Stimulated activated CD4-positive, alpha-beta T cell treated with anti-CD3 and anti-CD28 coated beads, Interleukin-1b, Interleukin-23, amount 100 ng/mL, for 24 hours (primary cell): ENCODE data around the gene LTN1.
"Not testable (repeated sequence)": the region's sequence is repeated elsewhere in the genome, so short reads cannot be mapped to it uniquely, and the experiment has no call there.

ENCODE experiments used
- DNase-seq, 4 experiments: peaks; one replicate each; pipeline ENCODE4 v3.0.0-alpha.2; 2020; ENCODE audit warnings: low read depth in 4 of 4, low spot score in 1 of 4

LTN1 gene

DNA sequence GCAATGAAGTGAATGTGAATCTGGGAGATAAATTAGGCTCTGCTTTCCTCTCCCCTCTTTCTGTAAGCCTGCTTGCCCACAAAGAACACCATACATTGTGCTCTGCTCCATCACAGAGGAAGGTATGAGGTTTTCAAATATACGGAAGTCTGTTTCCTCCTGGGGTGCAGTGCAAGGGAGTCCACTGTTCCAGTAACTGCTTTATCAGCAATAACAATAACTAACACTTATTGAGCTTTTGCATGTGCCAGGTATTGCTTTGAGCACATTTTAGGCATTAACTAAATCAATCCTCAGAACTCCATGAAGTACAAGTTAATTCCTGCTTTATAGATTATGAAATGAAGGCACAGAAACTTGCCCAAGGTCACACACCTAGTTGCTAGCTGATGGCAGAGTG lies 10.0 kb downstream of the LTN1 start:
- no peak for DNase-seq

DNA sequence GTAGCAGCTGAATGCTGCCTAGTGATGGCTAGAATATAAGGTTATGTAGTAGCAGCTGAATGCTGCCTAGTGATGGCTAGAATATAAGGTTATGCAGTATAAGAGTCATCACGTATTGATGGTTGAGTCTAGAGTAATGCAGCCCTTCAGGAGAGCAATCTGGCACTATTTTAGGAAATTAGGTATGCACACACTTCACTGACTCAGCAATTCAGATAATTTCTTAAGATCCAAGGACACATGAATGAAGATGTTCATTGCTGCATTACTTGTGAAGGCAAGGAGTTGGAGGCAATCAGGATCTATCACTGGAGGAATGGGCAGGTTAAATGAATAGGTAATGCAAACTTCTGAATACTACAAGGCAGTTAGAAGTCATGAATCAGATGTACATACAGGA lies 13.6 kb downstream of the LTN1 start:
- DNase-seq, result no peak

DNA sequence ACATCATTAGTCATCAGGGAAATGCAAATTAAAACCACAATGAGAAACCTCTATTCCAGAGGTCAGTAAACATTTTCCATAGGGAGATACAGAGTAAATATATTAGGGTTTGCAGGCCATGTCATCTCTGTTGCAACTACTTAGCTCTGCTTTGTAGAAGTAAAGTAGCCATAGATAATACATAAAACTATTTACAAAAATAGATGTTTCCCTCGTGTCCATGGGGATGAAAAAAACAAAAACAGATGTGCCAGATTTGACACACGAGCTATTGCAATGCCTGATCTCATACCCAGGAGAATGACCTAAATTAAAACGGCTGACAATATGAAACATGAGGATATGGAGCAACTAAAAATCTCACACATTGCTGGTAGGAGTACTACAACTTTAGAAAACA lies 17.3 kb downstream of the LTN1 start:
- no peak for DNase-seq

DNA sequence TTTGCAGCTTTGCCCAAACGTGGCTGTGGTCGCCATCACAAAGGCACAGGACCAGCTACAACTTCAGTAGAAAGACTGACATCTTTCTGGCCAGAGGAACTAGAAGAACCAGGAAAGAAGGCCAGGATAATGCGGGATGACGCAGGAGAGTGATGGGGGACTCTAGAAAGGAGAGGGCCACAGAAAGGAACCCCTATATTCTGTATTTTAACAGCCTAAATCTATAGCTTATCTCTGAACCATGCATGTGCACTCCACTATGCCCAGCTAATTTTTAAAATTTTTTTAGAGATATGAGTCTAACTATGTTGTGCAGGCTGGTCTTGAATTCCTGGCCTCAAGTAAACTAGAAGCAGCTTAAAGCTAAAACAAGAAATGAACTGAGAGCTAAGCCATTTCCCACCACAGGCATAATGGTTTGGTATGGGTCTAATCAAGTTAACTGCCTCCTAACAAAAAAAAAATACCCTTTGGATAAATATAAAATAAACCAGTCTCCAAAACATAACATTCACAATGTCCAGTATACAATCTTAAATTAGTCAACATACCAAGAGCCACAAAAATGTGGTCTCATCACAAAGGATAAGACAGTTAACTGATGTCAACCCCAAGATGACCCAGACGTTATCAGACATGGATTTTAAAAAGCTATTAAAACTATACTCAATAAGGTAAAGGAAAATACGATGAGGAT lies 18.0 kb downstream of the LTN1 start:
- DNase-seq, result no peak

DNA sequence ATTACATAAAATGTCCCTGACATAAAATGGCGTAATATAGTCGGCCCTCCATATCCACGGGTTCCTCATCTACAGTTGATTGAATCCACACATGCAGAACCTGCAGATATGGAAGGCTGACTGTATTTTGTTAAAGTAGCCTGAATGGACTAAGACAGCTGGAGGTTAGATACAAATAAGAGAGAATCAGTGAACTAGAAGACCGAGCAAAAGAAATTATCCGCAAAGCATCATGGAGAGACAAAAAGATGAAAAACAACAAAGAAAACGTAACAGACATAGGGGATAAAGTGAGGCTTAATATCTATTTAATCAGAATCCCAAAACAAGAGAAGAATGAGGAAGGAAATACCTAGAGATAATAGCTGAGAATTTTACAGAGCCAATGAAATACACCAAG lies 20.3 kb downstream of the LTN1 start:
- no peak for DNase-seq

DNA sequence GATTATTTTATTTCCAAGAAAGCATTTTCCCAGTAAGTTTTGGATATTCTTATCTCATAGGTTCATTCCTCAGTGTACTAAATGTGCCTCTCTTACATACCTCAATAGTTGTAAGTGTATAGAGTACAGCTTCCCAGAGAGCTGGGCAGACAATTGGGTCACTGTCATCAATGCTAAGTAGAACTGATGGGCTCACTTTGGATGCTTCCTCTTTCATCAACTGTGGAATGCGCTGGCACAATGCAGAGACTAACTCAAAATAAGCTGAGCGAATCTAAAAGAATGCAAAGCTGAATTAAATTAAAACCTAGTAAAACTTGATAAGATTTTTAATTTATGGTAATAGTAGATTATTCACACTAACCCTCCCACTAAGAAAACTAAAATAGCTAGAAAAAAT lies 21.5 kb downstream of the LTN1 start:
- no peak for DNase-seq

DNA sequence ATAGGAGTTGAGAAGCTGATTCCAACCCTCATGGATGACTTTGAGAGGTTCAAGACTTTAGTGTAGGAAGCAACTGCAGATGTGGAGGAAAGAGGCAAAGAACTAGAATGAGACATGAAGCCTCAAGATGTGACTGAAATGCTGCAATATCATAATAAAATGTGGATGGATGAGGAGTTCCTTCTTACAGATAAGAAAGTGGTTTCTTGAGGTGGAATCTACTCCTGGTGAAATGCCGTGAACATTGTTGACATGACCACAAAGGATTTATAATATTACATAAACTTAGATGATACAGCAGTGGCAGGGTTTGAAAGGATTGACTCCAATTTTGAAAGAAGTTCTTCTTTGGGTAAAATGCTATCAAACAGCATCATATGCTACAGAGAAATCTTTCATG lies 28.8 kb downstream of the LTN1 start:
- DNase-seq, result no peak

DNA sequence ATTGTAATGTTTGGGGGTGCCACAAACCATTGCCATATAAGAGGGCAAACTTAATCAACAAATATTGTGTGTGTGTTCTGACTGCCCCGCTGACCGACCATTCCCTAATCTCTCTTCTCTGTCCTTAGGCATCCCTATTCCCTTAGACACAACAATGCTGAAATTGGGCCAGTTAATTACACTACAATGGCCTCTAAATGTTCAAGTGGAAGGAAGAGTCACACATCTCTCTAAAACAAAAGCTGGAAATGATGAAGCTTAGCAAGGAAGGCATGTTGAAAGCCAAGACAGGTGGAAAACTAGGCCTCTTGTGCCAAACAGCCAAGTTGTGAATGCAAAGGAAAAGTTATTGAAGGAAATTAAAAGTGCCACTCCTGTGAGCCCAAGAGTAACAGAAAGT lies 30.2 kb downstream of the LTN1 start:
- DNase-seq, result no peak

DNA sequence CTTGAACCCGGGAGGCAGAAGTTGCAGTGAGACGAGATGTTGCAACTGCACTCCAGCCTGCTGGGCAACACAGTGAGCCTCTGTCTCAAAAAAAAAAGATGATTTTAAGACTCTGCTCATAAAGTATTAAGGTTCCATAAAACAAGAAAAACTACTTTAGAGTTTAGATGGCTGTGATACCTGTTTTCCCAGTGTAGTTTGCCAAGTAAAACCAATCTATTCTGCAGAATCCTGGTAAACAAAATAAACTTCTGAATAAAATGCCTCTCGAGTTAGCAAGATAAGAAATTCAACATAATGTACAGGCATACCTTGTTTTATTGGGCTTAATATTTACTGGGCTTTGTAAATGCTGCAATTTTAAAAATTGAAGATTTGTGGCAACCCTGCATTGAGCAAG lies 30.8 kb downstream of the LTN1 start:
- DNase-seq, result no peak

DNA sequence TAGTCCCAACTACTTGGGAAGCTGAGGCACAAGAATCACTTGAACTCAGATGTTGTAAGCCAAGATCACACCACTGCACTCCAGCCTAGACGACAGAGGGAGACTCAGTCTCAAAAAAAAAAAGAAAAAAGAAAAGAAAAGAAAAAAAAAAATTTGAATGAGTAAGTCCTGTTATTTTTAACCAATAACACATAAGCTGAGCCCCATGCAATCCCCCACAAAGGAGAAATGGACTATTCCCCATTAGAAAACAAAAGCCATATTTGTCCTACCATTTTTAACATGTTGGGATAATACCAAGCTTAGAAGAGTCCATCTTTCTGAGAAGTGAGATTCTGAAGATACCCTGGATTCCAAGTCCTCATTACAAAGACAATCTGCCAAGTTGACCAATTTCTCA lies 32.4 kb downstream of the LTN1 start:
- no peak for DNase-seq

DNA sequence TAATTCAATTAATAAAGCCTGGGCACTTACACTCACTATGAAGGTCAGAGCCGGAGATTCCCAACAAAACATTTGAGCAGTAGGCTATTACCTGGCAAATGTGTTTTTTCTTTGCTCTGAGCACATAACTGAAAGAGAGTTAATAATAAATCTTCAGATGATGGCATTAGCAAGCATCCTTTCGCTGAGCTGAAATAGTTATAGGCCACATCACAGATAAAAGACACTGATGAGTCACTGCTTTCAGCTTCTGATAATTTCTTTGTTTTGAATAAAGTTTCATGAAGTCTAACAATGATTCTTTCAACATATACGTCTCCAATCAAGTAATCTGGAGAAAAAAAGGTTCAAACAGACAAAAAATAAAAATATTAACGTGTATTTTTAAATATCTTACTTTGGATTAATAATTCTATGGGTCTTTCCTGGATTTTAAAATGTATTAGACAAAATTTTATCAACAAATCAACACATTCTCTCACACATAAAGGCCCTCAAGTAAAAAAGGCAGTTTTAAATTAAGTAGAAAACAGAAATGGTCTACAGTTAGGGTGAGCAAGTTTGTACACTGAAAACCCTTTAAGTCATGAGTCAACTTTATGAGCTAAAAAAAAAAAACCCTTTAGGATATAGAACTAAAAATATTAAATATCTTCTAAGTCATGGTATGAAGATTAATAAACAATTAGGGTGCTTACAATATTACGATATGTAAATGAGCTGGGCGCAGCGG lies 33.1 kb downstream of the LTN1 start:
- DNase-seq, result no peak

DNA sequence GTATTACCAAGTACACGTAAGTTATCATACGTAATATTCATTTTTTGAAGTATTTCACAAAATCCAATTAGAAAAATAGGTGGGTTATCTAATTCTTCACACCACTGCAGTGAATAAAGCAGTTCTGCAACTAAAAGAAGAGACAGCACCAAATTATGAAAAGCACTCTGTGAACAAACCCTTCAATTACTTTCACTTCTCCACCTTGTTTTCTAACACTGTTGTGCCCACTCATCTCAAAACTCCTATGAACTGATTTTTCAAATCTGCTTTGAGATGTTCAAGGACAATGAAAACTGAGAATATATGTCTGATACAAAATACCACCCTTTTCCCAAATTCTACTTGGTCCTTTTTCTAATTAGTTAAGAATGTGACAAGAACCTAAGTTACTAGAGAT lies 39.4 kb downstream of the LTN1 start:
- no peak for DNase-seq

DNA sequence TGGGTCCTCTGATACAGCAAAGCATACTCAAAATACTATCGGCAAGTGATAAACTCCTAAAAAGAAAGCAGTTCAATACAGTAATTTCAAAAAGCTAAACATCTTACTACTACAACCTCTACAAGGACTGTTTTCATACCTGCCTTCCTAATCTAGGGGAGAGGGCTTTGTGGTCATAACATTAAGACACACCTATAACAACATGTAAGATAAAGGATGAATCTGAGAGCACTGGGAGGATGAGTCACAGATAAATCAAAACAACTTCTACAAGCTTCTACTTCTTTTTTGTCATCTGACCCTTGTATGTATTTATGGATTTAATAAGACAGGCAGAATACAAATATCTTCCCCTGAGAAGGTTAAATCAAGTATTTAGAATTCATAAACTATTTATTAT lies 40.0 kb downstream of the LTN1 start:
- DNase-seq, result no peak

DNA sequence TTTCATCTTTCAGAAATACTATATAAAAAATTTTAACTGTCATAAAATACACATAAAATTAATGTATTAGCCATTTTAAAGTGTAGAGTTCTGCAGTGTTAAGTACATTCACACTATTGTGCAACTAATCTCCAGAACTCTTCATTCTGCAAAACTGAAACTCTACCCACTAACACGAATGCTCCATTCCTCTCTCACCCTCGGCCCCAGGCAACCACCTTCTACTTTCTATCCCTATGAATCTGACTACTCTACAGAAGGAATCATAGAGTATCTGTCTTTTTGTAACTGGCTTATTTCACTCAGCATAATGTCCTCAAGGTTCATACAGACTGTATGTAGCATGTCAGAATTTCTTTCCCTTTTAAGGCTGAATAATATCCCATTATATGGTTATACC lies 43.4 kb downstream of the LTN1 start:
- DNase-seq, result no peak

DNA sequence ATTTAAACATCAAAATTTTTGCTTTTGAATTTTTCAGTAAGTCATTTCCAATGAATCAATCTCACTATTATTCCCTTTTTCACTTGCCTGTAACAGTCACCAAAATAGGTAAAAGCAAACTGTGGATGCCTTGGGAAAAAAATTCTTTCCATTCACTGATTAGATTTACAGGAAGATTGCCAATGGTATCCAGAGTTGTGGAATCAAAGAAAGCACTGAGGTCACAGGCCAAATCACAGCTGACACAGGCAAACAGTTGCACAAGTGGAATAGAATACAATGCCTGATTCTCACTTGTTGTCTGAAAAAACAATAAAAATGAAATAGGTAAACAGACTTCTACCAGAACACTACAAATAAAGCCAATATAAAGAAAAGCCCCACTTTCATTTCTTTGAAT lies 48.4 kb downstream of the LTN1 start:
- DNase-seq, result no peak

DNA sequence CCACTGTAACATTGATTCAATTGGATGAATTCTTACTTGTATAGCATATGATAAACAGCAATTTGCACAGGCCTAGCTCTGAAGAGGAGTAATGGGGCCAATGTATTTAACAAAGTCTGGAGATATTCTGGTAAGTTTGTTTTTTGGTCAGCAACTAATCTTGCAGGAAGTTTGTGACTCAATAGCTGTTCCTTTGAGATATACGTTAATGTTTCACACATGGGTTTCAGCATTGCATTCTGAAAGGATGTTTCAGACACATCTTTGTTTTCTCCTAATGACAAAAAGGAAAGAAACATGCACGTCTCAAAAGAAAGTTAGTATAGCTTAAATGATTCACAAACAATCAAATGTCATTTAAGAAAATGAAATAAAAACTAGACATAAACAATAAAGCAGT lies 49.0 kb downstream of the LTN1 start:
- no peak for DNase-seq

DNA sequence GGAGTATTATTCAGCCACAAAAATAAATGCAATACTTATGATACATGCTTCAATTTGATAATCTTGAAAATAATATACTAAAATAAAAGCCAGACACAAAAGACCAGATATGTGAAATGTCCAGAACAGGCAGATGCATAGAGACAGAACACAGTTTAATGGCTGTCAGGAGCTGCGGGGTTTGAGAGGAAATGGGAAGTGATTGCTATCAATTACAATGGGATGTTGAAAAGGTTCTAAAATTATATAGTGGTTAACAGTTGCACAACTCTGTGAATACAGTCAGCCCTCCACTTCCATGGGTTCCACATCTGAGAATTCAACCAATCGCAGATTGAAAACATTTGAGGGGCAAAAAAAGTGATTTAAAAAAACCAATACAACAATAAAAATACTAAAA lies 54.0 kb downstream of the LTN1 start:
- no peak for DNase-seq

DNA sequence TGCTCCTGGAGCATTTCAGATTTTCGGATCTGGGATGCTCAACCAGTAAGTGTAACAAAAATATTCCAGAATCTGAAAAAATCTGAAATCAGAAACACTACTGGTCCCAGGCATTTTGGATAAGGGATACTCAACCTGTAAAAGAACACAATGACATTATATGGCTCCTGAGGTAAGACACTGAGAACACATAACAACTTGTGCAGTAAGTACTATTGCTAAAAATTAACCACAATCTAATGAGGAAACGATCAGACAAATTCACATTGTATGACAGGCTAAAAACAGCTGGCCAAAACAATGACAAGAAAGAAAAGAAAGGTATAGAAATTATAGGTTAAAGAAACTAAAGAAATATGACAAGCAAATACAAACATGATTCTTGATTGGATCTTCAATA lies 54.9 kb downstream of the LTN1 start:
- no peak for DNase-seq

DNA sequence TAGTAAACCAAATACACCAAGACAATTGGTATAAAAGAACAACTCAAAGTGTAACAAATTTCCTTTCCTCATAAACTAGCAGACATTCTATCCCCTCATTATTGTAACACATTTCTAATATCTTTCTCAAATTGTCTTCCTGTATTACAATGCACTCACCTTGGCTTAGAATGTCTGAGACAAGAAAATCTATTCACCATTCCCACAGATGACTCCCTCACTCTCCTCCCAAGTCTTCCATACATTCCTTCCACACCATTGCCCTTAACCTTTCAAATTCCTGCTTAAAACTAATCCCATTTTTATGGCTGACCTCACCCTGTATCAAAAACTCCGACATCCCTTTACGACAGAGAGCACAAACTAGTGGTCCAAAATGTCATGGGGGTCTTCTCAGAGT lies 56.0 kb downstream of the LTN1 start:
- DNase-seq, result no peak

DNA sequence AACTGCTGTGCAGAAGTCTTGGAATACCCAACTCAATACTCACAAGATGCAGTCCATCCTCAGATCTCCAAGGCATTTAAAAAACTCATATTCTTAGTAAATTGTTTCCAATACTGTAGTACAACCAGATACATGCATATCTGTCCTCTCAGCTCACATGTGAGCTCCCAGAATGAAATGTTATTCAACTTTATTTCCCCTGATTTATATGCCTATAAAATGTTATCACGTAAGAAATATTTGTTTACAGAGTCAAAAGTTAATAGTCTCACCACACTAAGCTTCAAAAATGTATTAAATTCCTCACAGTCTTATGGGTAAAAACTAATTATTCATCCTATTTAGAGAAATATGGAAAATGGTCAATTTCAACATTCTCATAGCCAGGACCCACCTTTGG lies 56.6 kb downstream of the LTN1 start:
- DNase-seq, result no peak

DNA sequence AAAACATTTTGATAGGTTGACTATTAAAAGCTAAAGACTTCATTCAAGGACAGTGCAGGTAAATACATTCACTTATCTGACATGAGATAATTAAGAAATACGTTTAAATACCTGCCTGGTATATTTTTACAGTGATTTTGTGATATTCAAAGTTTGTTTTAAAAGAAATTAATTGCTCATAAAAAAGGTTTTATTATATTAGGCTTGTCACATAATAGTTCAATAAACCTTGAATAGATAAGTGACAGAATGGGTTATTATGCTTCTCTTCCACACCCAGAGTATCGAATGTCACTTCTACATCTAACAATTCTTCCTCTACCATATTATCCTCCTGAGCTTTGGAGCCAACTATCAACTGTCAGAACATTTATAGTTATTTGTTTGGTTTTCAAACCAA lies 60.0 kb downstream of the LTN1 start:
- no peak for DNase-seq

DNA sequence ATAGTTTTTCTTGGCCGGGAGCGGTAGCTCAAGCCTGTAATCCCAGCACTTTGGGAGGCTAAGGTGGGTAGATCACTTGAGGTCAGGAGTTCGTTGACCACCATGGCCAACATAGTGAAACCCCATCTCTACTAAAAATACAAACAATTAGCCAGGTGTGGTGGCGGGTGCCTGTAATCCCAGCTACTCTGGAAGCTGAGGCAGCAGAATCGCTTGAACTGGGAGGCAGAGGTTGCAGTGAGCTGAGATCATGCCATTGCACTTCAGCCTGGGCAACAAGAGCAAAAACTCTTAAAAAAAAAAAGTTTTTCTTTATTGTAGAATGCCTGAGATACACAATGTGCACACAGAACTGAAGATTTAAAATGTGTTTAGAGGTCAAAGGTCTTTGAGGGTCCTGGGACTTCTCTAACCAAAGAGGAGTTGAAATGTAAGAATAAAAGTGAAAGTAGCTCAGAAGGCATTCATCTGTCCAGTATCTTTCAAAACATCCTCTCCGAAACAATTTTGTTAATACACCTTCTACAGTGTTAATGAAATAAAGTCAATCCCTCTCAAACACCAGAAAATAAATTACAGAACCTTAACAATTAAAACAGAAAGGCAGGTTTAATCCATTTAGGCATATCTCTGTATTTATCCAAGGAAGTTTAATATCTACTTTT lies 60.8 kb downstream of the LTN1 start:
- DNase-seq, result not testable (repeated sequence)
